ENCODE results near the gene PCP4L1.

PCP4L1 gene

DNA sequence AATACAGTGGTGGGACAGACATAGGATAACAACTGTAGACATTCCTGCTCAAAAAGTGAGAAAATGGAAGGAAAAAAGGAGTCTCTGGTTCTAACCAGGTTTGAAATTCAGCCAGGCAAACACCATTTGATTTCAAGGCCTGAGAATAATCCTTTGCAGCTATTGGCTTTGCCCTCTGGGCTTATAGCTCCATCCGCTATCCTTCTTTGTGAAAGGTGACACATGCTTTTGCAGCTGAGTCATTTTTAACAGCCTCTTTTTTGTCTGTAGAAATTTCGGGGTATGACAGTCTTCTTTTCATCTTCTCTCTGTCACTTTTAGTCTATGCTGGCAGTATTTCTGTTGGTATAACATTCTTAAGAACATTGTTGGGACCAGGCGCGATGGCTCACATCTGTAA lies 71.8 kb downstream of the PCP4L1 start:
- DNase-seq: no peak

DNA sequence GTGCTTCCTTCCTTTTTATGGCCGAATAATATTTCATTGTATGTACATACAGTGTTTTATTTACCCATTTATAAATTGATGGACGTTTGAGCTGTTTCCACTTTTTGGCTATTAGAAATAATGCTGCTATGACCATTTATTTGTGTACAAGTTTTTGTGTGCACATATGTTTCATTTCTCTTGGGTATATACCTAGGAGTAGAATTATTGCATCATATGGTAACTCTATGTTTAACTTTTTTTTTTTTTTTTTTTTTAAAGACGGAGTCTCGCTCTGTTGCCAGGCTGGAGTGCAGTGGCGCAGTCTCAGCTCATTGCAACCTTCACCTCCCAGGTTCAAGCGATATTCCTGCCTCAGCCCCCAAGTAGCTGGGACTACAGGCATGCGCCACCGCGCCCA lies 74.6 kb downstream of the PCP4L1 start:
- no peak for DNase-seq

Data from CD4-positive, alpha-beta T cell treated with Interleukin-17A for 4 hours (primary cell).